ENCODE data around the gene TMEM240. TPM values are rescaled to one million over a fixed set of nuclear protein-coding genes. Genes with fewer than 3 reads are reported as not detected.

Gene TMEM240
- total and polyA plus RNA-seq, 9 of the 15 experiments (the other 6 are each of a cell fraction or from before 2014, with no cell fraction given) = 0.24 to 2.0 (median 0.69) TPM; not detected in 5

DNA sequence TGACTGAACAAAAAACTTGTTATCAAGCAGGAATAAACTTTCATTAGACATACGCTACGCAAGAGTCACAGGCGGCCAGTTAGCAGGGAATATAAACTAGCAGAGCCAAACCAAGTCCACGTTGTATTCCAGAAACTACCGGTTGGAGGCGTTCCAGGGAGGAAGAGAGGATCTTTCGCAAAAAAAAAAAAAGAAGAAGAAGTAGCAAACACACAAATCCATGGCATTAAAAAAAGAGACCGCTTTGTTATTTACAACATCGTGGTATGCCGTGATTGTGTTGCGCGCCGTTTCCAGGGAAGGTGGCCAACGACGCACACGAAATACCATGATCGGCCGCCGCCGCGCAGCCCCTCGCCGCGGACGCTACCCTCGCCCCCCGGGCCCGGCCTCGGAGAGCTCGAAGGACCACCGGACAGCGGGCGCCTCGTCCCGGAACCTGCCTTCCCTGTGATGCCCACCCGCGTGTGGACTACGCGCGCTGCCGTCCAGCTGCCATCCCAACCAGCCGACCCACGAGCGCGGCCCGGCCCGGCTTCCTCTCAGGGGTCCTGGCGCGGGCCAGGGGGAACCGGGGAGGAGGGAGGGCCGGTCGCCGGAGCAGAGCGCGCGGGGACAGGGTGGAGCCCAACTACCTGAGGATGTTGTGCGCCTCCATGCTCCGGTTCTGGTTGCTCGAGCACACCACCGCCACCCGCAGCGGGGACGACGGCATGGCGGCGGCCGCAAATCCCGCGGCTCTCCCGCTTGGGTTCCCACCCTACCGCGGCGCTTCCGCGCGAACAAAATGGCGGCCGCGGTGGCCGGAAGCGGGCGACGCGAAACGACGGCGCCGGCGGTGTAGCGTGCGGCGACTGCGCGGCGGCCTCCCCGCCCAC is 33.7 kb upstream of the TMEM240 start (continued):
- TF ChIP-seq, protein P1, sequence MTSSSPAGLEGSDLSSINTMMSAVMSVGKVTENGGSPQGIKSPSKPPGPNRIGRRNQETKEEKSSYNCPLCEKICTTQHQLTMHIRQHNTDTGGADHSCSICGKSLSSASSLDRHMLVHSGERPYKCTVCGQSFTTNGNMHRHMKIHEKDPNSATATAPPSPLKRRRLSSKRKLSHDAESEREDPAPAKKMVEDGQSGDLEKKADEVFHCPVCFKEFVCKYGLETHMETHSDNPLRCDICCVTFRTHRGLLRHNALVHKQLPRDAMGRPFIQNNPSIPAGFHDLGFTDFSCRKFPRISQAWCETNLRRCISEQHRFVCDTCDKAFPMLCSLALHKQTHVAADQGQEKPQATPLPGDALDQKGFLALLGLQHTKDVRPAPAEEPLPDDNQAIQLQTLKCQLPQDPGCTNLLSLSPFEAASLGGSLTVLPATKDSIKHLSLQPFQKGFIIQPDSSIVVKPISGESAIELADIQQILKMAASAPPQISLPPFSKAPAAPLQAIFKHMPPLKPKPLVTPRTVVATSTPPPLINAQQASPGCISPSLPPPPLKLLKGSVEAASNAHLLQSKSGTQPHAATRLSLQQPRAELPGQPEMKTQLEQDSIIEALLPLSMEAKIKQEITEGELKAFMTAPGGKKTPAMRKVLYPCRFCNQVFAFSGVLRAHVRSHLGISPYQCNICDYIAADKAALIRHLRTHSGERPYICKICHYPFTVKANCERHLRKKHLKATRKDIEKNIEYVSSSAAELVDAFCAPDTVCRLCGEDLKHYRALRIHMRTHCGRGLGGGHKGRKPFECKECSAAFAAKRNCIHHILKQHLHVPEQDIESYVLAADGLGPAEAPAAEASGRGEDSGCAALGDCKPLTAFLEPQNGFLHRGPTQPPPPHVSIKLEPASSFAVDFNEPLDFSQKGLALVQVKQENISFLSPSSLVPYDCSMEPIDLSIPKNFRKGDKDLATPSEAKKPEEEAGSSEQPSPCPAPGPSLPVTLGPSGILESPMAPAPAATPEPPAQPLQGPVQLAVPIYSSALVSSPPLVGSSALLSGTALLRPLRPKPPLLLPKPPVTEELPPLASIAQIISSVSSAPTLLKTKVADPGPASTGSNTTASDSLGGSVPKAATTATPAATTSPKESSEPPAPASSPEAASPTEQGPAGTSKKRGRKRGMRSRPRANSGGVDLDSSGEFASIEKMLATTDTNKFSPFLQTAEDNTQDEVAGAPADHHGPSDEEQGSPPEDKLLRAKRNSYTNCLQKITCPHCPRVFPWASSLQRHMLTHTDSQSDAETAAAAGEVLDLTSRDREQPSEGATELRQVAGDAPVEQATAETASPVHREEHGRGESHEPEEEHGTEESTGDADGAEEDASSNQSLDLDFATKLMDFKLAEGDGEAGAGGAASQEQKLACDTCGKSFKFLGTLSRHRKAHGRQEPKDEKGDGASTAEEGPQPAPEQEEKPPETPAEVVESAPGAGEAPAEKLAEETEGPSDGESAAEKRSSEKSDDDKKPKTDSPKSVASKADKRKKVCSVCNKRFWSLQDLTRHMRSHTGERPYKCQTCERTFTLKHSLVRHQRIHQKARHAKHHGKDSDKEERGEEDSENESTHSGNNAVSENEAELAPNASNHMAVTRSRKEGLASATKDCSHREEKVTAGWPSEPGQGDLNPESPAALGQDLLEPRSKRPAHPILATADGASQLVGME (CRISPR knock-in tag; IDR thresholded peaks at IDR 0.05) = no peak
- TF ChIP-seq, protein P2, sequence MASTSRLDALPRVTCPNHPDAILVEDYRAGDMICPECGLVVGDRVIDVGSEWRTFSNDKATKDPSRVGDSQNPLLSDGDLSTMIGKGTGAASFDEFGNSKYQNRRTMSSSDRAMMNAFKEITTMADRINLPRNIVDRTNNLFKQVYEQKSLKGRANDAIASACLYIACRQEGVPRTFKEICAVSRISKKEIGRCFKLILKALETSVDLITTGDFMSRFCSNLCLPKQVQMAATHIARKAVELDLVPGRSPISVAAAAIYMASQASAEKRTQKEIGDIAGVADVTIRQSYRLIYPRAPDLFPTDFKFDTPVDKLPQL (IDR thresholded peaks at IDR 0.05; ENCODE audit: extremely low read depth, insufficient read length) = no peak
- TF ChIP-seq SMAD2 (IDR thresholded peaks at IDR 0.05; ENCODE audit: low read depth, low read length) = no peak
- no peak for TF ChIP-seq ZNF699 (CRISPR knock-in tag; IDR thresholded peaks at IDR 0.05; ENCODE audit: insufficient replicate concordance)
- no peak for TF ChIP-seq PYGO2 (tag; IDR thresholded peaks at IDR 0.05)
- TF ChIP-seq ZNF561 (CRISPR knock-in tag; conservative IDR thresholded peaks at IDR 0.05) = no peak
- no peak for TF ChIP-seq ARNT (IDR thresholded peaks at IDR 0.05)
- no peak for TF ChIP-seq CCAR2 (IDR thresholded peaks at IDR 0.05; ENCODE audit: low read depth, low read length)
- TF ChIP-seq, protein P3, sequence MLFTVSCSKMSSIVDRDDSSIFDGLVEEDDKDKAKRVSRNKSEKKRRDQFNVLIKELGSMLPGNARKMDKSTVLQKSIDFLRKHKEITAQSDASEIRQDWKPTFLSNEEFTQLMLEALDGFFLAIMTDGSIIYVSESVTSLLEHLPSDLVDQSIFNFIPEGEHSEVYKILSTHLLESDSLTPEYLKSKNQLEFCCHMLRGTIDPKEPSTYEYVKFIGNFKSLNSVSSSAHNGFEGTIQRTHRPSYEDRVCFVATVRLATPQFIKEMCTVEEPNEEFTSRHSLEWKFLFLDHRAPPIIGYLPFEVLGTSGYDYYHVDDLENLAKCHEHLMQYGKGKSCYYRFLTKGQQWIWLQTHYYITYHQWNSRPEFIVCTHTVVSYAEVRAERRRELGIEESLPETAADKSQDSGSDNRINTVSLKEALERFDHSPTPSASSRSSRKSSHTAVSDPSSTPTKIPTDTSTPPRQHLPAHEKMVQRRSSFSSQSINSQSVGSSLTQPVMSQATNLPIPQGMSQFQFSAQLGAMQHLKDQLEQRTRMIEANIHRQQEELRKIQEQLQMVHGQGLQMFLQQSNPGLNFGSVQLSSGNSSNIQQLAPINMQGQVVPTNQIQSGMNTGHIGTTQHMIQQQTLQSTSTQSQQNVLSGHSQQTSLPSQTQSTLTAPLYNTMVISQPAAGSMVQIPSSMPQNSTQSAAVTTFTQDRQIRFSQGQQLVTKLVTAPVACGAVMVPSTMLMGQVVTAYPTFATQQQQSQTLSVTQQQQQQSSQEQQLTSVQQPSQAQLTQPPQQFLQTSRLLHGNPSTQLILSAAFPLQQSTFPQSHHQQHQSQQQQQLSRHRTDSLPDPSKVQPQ (CRISPR knock-in tag; IDR thresholded peaks at IDR 0.05; ENCODE audit: borderline replicate concordance) = no peak
- TF ChIP-seq, protein P4, sequence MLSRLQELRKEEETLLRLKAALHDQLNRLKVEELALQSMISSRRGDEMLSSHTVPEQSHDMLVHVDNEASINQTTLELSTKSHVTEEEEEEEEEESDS (CRISPR knock-in tag; IDR thresholded peaks at IDR 0.05) = no peak
- peak; percentile 25 for TF ChIP-seq CEBPG (CRISPR knock-in tag; IDR thresholded peaks at IDR 0.05)
- no peak for TF ChIP-seq CEBPG (tag; conservative IDR thresholded peaks at IDR 0.05 in 1 of 2, IDR thresholded peaks at IDR 0.05 in 1 of 2)
- TF ChIP-seq, protein P5, sequence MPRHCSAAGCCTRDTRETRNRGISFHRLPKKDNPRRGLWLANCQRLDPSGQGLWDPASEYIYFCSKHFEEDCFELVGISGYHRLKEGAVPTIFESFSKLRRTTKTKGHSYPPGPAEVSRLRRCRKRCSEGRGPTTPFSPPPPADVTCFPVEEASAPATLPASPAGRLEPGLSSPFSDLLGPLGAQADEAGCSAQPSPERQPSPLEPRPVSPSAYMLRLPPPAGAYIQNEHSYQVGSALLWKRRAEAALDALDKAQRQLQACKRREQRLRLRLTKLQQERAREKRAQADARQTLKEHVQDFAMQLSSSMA (CRISPR knock-in tag; IDR thresholded peaks at IDR 0.05) = no peak
- TF ChIP-seq PURB (CRISPR knock-in tag; IDR thresholded peaks at IDR 0.05; ENCODE audit: low read depth) = no peak
